ENCODE results near the gene BMS1.

BMS1 gene

DNA sequence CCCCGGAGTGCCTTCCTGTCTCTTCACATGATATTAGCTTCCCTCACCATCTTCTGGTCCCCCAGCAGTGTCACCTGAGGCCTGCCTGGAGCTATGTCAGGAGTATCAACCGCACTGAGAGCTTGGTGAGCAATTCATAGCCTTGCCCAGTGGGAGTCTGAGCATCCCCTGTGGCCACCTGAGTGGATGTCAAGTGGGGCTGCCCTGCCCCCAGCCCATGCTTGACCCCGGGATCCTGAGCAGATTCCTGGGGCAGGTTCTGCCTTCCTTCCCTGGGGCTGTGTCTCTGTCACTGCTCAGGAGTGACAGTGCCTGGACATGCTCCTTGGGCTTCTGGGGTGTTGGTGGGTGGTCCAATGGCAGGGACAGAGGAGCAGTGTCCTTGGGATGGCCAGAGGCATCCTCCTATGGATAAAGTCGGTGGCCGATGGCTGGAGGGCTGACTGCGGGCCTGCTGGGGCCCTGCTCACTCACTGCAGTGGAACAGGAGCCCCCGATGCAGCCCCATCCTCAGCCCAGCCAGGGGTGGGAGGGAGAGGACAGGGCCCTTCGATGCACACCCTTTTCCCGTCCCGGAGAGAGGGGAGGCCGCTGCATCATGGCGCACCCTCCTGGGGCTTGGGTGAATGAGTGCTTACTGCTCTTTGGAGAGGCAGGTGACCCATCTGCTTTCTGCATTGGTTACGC, 95.7 kb downstream of the BMS1 start:
- no peak for DNase-seq (ENCODE audit: insufficient read length)
- TF ChIP-seq POLR2AphosphoS5 (IDR thresholded peaks at IDR 0.05; ENCODE audit: low read depth, low read length), result no peak
- TF ChIP-seq POLR2A (IDR thresholded peaks at IDR 0.05; ENCODE audit: low read depth, low read length), result no peak
- TF ChIP-seq TAF1 (IDR thresholded peaks at IDR 0.05; ENCODE audit: borderline replicate concordance, low read depth, low read length), result no peak
- FAIRE-seq, result no peak

DNA sequence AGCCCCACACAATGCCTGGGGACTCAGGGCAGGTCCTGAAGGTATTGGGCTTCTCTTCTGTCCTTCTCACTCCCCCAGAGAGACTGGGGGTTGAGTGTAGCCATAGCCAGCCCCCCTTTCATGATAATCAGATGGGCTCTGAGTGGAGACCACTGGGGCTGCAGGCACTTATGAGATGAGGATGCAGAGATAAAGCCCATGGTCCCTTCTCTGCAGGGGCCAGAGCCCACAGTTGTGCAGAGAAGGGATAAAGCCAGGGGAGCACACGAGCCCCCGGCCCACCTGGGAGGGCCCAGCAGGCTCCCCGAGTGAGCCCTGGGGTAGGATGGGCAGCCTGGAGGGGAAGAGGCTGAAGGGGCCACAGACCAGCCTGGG, 96.2 kb downstream of the BMS1 start:
- FAIRE-seq (no peak), DNase-seq (ENCODE audit: insufficient read length) (no peak)
- no peak for TF ChIP-seq POLR2AphosphoS5 (IDR thresholded peaks at IDR 0.05; ENCODE audit: low read depth, low read length)
- TF ChIP-seq POLR2A (IDR thresholded peaks at IDR 0.05; ENCODE audit: low read depth, low read length), result no peak
- no peak for TF ChIP-seq TAF1 (IDR thresholded peaks at IDR 0.05; ENCODE audit: borderline replicate concordance, low read depth, low read length)

DNA sequence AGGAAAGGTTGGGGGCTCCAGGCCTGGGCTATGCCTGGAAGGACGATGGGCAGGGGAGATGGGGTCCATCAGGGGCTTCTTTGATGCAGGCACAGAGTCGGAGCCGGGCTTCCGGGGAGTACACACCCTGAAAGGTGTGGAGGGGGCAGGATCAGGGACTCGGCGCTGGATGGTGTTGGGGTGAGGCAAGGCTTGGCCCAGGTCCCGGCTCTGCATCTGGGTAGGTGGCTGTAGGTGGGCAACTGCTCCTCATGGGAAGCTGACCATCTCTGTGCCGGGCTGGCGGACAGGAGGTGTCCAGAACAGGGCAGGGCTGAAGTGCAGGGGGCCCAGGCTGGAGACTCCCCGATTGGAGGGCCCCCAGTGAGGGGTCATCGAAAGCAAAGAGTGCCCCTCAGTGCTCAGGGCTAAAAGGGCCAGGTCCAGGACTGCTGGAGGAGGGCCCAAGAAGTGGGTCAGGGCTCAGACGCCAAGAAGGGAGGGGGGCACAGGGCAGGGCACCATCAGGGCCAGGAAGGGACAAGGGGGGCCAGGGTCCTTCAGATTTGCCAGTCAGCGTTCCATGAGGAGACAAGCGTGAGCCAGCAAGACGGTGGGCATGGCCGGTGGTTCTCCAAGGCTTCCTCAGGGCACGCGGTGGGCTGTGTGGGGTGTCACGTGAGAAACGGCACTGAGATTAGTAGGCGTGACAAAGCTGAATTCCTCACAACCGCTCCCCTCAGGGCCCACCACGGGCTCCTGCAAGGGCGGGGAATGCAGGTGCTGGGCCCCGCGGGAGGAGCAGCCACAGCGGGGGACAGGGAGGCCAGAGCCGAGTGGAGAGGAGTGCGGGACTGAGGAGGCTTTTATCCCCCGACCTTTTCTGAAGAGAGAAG, 97.0 kb downstream of the BMS1 start:
- no peak for FAIRE-seq
- DNase-seq (ENCODE audit: insufficient read length), result no peak
- no peak for TF ChIP-seq TAF1 (IDR thresholded peaks at IDR 0.05; ENCODE audit: borderline replicate concordance, low read depth, low read length)
- TF ChIP-seq POLR2A (IDR thresholded peaks at IDR 0.05; ENCODE audit: low read depth, low read length), result no peak
- TF ChIP-seq POLR2AphosphoS5 (IDR thresholded peaks at IDR 0.05; ENCODE audit: low read depth, low read length), result no peak

DNA sequence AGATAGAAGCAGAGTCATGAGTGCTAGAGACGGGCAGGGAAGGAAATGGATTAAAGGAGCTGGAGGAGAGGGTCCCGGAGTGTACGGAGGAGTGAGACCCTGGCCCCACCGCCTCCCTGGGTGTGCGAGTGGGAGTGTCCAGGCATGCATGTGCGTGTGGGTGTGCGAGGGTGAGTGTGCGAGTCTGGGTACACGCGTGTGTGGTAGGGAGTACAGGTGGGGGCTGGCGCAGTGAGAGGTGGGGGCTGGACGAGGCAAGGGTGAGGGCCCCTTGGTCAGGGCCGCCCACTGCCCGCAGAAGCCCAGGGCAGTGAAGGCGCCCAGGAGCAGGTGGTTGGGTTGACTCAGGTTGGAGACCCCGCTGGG, 97.6 kb downstream of the BMS1 start:
- TF ChIP-seq TAF1 (IDR thresholded peaks at IDR 0.05; ENCODE audit: borderline replicate concordance, low read depth, low read length), result no peak
- TF ChIP-seq POLR2AphosphoS5 (IDR thresholded peaks at IDR 0.05; ENCODE audit: low read depth, low read length), result no peak
- no peak for TF ChIP-seq POLR2A (IDR thresholded peaks at IDR 0.05; ENCODE audit: low read depth, low read length)
- DNase-seq (ENCODE audit: insufficient read length) (no peak), FAIRE-seq (no peak)

DNA sequence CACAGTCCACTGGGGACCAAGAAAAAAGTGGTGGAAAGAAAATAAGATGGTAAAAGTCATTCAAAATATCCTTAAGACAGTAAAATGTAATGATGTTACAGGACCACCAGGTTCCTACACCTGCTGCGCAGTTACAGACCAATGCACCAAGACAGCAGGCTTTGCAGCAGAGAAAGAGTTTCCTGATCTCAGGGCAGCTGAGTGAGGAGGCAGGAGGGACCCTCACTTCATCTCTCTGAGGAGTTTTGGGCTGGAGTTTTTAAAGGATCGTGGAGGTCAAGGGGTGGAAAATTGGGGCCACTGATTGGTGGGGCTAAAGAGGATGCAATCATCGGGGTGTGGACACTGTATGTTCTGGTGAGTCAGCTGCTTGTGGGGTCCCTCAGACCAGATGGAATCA, 100.0 kb downstream of the BMS1 start:
- FAIRE-seq (no peak), DNase-seq (ENCODE audit: insufficient read length) (no peak)
- TF ChIP-seq POLR2A (IDR thresholded peaks at IDR 0.05; ENCODE audit: low read depth, low read length) (no peak), POLR2AphosphoS5 (IDR thresholded peaks at IDR 0.05; ENCODE audit: low read depth, low read length) (no peak), TAF1 (IDR thresholded peaks at IDR 0.05; ENCODE audit: borderline replicate concordance, low read depth, low read length) (no peak)

All from GM12892 (cell line).